Measurements from ENCODE around the gene GPR171. TPM values are rescaled to one million over a fixed set of nuclear protein-coding genes. Genes with fewer than 3 reads are reported as not detected.

The GPR171 gene
- total and polyA plus RNA-seq, 2 of the 13 experiments (the other 11 are each of a cell fraction or from before 2014, with no cell fraction given): not detected

- no peak overlapping the region for H2AFZ ChIP-seq (ENCODE audit: low read length)
- POLR2A ChIA-PET: no interaction called here
- DNase-seq (ENCODE audit: low spot score) (no peak), ATAC-seq (no peak), FAIRE-seq (no peak)
- no peak overlapping the region for H3K4me3 ChIP-seq (replicated peaks in 1 of 3; ENCODE audit: insufficient read depth in 1 of 3, low read depth in 2 of 3, low read length in 3 of 3)
- WGBS (ENCODE audit: low lambda C conversion rate): 86% methylated on average over 2 of the region's 2 CpGs
- H3K36me3 ChIP-seq (replicated peaks in 1 of 2; ENCODE audit: control insufficient read depth in 1 of 2, insufficient read depth in 2 of 2, low read length in 2 of 2): no peaks in the 10 kb centered on the region
- H3K27ac ChIP-seq (ENCODE audit: extremely low read length, insufficient read depth, low read length): no peak overlapping the region
- TF ChIP-seq SUZ12 (IDR thresholded peaks at IDR 0.05; ENCODE audit: low read depth, low read length): no peak
- no peak for TF ChIP-seq TRIM22 (IDR thresholded peaks at IDR 0.05)
- TF ChIP-seq ZNF562 (CRISPR knock-in tag; IDR thresholded peaks at IDR 0.05; ENCODE audit: borderline replicate concordance): no peak
- TF ChIP-seq ATF5 (CRISPR knock-in tag; IDR thresholded peaks at IDR 0.05; ENCODE audit: low read depth): no peak
- no peak for TF ChIP-seq HHEX (CRISPR knock-in tag; IDR thresholded peaks at IDR 0.05)
- TF ChIP-seq NFIB (CRISPR knock-in tag; IDR thresholded peaks at IDR 0.05; ENCODE audit: borderline replicate concordance): no peak
- no peak for TF ChIP-seq NFIC (IDR thresholded peaks at IDR 0.05; ENCODE audit: low read length)
- TF ChIP-seq HDAC2 (CRISPR knock-in tag; IDR thresholded peaks at IDR 0.05): no peak
- no peaks in the 10 kb centered on the region for H3K9me3 ChIP-seq (ENCODE audit: low read length)
- BruUV-seq (replicated peaks): no TSS peak
- no peak overlapping the region for H3K4me2 ChIP-seq (ENCODE audit: low read depth, low read length)
- H3K9ac ChIP-seq (ENCODE audit: insufficient read depth, low read depth, low read length): no peak overlapping the region
- no peaks in the 10 kb centered on the region for H4K20me1 ChIP-seq (ENCODE audit: insufficient read depth, low read length)
- no peaks in the 10 kb centered on the region for H3K79me2 ChIP-seq (ENCODE audit: insufficient read depth, low read length)
- intact Hi-C loops (cut with micrococcal nuclease; ENCODE audit: unreplicated experiment): no loop called here
- peaks cover 78% of the 10 kb centered on the region for H3K4me1 ChIP-seq (ENCODE audit: insufficient read depth, low read length)
- in situ Hi-C loops (cut with HindIII; ENCODE audit: extremely low pct_ligation_motif_present, low pct_unique_long_range_greater_than_20kb): loop anchor here (5.0 kb wide), 1 partner anchor 53 kb away; no protein-coding TSS in a partner anchor
- no peaks in the 10 kb centered on the region for H3K27me3 ChIP-seq (ENCODE audit: control insufficient read depth in 1 of 2, insufficient read depth in 2 of 2, low read length in 2 of 2)
- CTCF ChIA-PET (ENCODE audit: low intra/inter-chr PET ratio, low total read pairs): no interaction called here
Measured at GRCh38 chr3:151174351-151174750, 28.7 kb downstream of the GPR171 start.

Data from HepG2 (cell line).